ENCODE measurements around the gene SMIM17.

SMIM17 gene

DNA sequence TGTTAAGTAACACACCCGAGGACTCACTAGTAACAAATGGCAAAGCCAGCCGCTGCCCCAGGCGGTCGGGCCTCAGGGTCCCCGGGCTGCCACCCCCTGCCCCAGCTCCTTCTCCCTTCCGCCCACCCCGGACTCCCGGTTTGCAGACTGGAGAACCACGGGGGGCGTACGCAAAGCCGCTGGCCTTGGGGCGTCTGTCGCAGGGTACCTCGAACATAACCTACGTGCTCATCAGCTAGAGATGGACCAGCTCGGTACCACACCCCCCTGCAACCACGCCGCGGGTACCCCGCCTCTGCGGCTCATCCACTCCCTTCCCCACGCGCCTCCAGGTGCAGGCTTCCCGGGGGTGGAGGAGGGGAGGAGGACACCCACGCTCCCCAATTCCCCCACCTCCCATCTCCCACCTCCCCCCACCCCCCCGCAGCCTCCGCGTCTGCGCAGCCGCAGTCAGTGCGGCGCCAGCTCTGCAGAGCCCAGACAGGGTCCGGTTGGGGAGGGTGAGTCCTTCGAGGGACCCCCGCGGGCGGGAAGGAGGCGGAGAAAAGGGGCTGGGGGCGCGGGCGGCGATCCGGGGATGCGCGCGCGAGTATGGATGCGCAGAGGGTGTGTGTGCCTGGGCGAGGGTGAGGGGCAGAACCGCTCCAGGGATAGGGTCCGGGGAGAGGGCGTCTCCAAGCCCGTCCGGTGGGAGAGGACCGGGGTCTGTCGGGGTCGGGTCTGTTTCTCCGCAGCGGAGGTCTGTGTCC is at the start of gene SMIM17:
Gene SMIM17 (plus strand): TSS at position 449 of the 749 bp plus-strand sequence. CDS start 2,509 bp downstream, outside the sequence.
- no peak for DNase-seq

DNA sequence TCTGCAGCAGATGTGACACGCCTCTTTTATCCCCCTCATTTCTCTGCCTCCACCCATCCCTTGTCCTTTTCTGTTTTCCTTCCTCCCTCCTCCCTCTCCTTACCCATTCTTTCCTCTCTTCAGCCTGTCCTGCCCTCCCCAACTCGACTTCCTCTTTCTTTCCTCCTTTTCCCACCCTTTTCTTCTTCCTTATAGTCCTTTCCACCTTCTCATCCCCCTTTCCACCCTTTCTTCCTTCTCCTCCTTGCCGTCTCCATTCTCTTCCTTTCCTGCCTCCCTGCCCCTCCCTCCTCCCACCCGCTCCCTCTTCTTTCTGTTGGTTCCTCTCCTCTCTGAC is 48.5 kb upstream of the SMIM17 start:
- no peak for DNase-seq

DNA sequence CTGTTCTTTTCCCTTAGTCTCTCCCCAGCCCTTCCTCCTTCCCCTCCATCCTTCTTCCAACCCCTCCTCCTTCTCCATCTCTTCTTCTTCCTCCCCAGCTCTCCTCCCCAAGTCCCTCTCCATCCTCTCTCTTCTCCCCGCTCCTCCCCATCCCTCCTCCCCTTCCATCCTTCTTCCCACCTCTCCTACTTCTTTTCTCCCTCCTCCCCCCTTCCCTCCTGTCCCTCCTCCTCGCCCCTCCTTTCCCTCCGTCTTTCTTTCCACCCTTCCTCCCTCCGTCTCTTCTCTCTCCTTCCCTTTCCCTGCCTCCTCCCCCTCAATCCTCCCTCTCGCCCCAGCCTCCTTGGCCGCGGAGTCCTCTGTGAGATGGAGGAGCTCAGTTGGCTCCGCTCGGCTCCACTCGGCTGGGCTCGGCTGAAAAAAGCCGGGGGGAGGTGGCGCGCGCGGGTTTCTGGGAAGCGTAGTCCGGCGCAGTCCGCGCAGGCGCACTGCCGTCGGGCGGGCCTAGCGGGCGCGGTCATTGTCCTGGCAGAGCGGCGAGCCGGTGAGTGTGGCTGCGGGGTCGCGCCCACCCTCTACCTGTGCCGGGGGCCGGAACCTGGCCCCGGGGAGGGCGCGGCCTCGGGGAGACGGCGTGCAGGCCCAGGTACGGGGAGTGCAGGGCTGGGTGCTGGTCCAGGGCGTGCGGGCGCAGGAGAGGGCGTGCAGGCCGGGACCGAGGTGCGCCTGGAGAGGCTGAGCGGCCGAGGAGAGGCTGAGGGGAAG is 48.0 kb upstream of the SMIM17 start, which contains the start of gene ZNF71:
Gene ZNF71 (plus strand): TSS at position 520 of the 765 bp plus-strand sequence. CDS start 6,257 bp downstream, outside the sequence.
- DNase-seq = peak; percentile 90

DNA sequence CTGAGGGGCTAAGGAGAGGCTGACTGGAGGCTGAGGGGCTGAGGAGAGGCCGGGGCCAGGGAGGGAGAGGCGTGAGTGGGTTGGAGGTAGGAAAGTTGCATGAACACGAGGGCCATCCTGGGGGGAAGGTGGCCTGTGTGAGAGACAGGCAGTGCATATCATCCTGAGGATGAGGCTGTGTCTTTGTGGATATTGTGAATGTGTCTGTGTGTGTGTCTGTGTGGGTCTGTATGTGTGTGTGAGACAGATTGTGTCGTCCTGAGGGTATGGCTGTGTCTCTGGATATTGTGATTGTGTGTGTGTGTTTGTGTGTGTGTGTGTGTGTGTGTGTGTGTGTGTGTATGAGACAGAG is 47.4 kb upstream of the SMIM17 start:
- DNase-seq = no peak

DNA sequence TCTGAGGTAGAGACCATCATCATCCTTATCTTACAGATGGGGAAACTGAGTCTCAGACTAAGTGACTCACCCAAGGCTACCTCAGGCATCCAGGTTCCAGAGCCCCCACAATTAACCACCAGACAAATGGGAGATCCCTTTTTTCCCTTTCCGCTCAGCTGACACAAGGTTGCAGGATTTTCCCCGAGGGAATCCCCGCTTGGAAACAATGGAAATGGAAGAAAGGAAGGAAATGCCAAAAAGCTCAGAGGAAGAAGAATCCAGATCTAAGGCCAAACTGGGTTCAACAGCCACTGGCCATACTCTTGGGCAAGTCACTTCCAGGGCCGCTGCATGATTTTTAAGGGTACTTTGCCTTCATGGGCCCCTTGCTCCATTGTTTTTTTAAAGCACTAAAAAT is 46.3 kb upstream of the SMIM17 start:
- no peak for DNase-seq

DNA sequence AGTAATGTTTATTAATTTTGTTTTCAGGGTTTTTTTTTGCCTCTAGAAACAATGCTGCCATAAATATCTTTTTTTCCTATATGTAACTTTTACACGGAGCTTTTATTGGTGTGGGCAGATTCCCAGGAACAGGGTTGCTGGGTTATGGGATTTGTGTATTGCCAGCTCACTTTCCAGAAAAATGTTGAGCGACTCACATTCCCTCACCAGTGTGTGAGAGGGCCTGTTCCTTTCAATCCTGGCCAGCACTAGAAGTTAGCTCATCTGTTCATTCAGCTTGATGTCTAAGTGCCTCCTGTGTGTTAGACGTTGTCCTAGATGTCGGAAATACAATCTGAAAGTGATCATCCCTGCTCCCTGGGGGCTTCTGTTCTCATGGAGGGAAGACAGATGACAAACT is 45.3 kb upstream of the SMIM17 start:
- no peak for DNase-seq

DNA sequence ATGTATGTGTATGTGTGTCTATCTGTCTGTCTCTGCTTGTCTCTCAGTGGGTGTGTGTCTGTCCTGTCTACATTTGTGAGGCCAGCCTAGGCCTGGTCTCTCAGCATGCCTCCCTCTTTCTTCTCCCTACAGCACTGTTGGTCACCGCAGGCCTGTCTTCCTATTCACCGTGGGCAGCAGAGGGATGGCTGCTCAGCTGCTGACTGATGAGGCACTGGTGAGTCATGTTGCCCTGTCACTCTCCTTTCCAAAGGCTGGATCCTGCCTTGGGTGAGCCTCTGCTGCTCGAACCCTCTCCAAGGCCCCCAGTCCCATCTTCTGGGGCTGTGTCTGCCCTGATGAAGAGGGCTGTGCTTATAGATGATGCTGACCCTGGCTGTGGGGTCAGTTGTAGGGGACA is 41.6 kb upstream of the SMIM17 start:
- no peak for DNase-seq

DNA sequence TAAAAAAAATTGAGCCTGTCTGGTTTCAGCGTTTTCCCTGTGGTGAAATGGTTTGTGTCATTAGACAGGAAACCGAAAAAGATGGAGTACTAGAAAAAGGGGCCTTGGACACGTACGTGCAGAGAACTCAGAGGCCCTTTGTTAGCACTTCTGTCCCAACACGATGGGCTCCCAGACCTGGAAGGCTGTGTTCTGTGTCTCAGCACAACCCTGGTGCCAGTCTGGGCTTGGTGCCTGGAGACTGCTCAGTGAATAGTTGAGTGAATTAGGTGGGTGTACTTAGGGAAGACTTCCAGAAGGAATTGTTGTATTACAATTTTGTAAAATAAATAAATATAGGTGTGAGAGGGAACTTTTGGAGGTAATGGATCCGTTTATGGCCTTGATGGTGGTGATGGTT is 39.1 kb upstream of the SMIM17 start:
- DNase-seq = no peak

DNA sequence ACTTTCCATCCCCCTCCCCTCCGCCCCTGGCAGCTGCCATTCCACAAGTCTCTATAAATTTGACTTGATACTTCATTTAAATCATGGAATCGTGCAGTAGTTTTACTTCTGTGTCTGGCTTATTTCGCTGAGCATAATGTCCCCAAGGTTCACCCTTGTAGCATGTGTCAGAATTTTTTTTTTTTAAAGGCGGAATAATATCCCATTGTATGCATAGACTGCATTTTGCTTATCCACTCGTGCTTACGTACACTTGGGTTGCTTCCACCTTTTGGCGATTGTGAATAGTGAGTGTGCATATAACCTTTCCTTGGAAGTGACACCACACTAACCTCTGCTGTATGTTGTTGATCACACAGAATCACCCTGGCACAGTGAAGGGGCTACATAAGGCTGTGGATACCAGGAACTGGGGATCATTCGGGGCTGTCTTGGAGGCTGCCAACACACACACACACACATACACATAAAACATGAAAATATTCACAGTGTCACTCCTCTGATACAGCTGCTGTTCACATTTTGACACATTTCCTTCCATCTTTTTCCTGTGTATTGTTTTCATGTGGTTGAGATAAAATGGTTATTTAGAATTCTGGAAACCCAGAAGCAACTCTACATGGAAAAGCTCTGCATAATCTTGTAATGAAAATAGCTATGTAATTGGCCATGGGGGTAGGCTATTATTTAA is 34.5 kb upstream of the SMIM17 start:
- DNase-seq = no peak

DNA sequence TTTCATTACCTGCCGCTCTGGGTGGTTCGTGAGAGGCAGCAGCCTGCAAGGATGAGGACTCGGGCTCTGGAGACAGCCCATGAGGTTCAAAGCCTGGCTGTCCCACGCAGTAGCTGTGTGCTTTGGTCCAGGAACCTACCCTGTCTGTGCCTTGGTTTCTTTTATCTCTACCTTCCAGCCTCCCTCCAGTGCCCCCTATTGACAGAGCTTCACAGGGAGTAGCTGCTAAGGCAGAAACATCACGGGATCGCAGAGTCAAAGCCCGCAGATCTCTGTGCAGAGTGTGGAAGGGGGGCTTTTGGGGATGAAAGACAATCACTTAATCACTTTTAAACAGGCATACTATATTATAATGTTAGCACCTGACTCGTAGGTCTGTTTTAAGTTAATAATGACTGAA is 31.7 kb upstream of the SMIM17 start:
- DNase-seq = no peak

DNA sequence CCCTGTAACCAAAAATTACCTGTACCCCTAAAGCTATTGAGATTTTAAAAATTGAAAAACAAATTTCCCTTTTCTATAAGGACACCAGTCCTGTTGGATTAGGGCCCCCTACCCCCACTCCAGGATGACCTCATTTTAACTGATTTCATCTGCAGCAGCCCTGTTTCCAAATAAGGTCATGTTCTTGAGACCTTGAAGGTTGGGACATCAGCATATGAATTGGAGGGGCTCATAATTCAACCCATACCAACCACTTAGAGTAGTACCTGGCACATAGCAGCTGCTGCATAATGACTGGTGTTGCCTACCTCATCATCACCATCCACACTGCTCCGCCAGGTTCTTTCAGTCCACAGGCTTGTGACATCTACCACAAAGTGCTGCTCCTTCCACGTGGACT is 30.2 kb upstream of the SMIM17 start:
- DNase-seq = no peak

DNA sequence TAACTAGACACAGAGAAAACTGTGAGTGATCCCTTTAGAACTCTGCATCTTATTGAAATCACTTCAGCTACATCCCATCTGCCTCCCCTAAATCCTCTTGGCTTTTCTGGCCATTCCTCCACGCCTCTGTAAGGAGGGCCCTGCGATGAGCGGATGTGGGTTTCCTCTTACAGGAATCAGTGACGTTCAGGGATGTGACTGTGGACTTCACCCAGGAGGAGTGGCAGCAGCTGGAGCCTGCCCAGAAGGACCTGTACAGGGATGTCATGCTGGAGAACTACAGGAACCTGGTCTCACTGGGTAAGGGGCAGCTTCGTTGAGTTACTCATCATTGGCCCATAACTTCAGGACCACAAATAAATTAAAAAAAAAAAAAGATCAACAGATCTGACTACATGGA is 29.3 kb upstream of the SMIM17 start:
- no peak for DNase-seq

DNA sequence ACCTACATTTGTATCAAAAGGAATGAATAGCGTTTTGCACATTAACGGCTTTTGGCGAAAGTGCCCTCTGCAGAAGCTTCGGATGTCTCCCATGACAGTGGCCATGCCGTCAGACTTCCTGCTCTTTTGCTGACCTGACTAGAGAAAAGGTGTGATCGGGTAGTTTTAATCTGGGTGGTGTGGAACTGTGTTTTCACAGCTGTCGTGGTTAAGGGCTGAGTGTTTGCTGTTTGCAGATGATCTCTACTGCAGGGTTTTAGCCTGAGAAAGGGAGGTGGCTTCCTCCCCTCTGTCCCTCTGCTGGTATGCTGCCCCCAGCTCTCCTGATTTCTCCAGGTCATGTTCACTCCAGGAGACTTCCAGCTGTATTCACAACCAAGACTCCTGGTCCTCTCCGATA is 25.4 kb upstream of the SMIM17 start:
- no peak for DNase-seq

DNA sequence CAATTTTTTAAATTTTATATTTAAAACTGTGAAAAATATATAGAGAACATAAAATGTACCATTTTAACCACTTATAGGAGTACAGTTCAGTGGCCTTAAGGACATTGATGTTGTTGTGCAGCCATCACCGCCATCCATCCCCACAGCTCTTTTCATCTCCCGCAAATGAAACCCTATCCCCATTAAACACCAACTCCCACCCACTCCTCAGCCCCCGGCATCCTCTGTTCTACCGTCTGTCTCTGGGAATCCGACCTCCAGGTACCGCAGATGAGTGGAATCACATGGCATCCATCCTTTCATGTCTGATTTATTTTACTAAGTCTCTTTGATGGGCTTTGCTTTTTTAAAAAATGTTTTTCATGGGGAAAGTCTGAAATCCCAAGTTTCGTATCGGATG is 23.8 kb upstream of the SMIM17 start:
- DNase-seq = no peak

DNA sequence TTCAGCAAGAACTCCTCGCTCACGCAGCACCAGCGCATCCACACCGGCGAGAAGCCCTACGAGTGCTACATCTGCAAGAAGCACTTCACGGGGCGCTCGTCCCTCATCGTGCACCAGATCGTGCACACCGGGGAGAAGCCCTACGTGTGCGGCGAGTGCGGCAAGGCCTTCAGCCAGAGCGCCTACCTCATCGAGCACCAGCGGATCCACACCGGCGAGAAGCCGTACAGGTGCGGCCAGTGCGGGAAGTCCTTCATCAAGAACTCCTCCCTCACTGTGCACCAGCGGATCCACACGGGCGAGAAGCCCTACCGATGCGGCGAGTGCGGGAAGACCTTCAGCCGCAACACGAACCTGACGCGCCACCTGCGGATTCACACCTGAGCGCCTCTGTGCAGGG is 20.6 kb upstream of the SMIM17 start:
- no peak for DNase-seq

DNA sequence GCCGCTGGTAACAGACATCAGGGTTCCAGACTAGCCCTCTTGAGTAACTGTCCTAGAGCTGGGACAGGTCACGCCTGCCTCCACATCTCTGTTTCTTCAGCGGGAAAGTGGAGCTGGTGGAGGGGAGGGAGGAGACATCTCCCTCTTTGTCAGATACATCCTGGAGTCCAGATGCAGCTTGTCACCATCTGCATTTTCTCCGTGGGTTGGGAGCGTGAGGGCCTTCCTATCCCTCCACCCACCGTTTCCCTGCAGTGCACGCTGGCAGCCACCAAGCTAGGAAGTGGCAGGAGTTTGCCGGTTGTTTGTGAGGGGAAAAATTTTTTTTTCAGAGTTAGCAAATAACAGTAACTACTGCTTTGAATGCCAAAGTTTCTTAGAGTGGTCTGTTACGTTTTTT is 20.0 kb upstream of the SMIM17 start:
- DNase-seq = no peak

DNA sequence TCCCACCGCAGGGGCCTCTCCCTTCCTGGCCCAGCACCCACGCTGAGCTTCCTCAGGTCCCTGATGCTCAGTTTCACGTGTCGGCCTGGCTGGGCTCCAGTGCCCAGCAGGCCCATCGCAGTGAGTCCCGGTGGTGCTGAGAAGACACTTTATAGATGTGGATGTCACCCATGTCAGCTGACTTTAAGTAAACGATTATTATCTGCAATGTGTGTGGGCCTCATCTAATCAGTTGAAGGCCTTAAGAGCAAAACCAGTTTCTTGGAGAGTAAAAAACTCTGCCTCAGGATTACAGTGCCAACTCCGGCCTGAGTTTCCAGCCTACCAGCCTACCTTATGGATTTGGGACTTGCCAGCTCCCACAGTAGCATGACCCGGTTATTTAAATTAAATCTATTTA is 17.3 kb upstream of the SMIM17 start:
- no peak for DNase-seq

DNA sequence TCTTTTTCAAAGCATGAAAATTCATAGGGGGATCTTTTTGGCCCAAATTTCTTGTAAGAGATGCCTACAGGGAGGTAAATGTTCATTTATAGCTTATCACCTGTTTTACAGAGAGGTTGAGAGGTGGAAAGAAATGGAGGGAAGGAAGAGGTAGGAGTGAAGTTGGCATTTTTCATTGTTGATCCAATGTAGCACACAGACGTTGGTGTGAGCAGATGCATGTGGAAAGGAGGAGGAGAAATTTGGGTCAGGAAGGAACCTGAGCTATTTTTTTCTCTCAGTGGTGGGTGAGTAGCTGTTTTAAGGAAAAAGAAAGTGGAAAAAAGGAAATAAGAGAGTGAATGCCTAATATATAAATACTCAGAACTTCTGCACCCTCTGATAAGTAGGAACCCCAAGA is 9.9 kb upstream of the SMIM17 start:
- no peak for DNase-seq

DNA sequence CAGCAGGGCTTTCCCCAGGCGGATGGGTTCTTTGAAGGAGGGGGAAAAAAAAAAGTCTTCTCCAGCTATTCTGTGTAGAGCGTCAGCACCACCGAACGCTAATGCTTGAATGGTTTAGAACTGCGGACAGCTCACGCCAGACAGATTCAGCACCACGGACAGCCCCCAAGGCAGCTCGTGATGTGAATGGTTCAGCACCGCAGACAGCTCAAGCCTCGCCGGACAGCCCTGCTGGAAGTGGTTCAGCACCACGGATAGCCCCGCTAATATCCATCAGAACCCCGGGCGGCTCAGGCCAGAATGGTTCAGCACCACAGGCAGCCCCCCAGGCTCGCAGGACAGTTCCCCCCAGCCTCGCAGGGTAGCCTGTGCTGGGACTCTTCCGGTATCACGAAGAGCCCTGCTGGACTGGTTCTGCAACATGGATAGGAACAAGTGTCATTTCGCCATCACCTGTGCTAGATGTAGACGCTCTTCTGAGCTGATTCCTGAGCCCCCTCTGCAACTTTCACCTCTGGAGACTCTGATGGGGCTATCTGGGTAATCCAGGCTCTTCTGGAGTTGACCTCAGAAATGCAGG is 4.9 kb upstream of the SMIM17 start:
- peak; percentile 91 for DNase-seq

DNA sequence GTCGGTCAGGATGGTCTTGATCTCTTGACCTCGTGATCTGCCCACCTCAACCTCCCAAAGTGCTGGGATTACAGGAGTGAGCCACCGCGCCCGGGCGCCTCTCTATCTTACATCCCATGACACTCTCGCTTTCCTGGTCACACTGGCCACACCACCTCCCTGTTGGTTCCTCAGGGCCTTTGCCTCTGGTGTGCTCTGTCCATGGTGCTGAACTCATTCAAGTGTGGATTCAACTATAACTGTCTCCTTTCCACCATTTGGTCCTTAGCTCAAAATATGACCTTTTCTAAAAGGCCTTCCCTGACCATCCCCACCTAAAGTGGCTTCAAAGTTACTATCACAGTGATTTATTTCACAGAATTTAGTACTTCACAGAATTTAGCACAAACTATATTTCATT is 3.7 kb upstream of the SMIM17 start:
- peak; percentile 65 for DNase-seq

DNA sequence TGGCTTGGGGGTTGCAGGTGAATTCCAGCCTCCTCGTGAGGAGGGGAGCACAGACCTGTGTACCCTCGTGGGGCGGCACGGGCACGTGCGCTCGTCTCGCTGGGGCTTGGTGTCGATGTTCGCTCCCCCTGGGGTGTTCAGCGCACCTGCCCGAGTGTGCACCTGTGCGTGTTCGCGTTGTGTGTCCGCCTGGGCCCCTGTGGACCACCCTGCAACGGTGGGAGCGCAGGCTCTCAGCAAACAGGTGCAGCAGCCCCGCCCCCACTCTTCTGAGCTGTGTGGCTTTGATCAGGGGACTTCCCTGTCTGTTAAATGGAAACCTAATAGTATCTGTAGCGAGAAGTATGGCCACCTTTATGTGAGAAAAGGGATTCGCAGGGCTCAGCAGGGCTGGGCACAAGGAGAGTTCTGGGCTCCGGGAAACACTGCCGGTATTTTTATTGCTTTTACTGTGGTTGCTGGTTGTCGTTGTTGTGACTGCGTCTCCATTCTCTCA is 549 bp downstream of the SMIM17 start:
- no peak for DNase-seq

DNA sequence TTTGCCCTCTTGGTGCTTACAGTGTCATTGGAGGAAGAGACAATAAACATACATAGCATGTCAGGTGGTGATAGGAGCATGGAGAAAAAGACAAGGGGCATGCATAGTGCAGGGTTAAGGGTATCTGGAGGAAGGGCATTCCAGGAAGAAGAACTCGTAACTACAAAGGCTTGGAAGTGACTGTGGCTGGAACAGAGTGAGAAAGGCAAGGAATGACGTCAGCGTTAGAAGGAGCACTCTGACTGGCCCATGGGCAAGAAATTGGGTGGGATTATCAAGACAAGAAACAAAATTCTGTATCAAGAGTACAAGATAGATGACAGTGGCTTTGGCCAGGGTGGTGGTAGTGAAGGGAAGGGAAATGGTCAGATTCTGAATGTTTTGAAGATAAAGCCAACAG is 11.2 kb downstream of the SMIM17 start:
- no peak for DNase-seq

DNA sequence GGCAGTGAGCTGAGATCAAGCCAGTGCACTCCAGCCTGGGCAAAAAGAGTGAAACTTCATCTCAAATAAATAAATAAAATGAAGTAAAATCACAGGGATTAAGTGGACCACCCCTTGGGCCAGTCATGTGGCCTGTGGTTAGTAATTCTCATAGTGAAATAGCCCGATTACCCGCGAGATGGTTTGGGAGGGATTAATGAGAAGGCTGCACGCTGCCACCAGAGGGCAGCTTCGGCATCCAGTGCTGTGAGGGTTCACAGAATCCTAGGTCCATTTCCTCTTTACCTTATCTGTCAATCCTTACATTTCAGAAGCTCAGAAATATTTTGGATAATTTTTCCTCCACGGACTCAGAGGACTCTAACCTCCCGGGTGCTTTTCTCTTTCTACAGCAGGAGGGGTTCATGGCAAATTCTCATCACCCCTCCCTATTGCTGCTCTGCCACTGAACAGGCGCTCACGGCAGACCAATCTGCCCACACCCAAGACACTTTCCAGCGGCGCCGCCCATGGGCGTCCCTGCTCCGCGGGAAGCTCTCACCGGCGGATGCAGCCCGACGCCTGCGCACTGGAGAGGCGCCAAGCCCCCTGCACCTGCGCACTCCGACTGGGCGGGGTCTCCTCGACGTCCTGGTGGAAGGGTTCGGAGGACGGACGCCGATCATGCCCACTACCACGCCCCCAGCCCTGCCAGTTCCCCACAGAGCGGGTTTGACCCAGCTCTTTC is 17.6 kb downstream of the SMIM17 start:
- DNase-seq = peak; percentile 29

Data from RPMI8226 (cell line).